SK-N-MC (cell line): ENCODE results near the gene ACYP1.

Experiments used
- DNase-seq: peaks from one replicate; pipeline ENCODE4 v3.0.0-alpha.2; 2011; ENCODE audit warnings: low read depth, low spot score
- H3K27ac ChIP-seq: fragments of 200-600 bp; sonication (generic); 2 replicates; pipeline ENCODE4 v1.5.1; 2016; ENCODE audit warnings: mixed run types
- H3K36me3 ChIP-seq: fragments of 200-600 bp; sonication (generic); 2 replicates; pipeline ENCODE4 v1.6.1; 2017; ENCODE audit warnings: antibody characterized with exemption, low read length, mixed read lengths; ENCODE audit not compliant: insufficient read depth
- H3K4me3 ChIP-seq: fragments of 200-600 bp; sonication (generic); 2 replicates; pipeline ENCODE4 v1.5.1; 2016
- H3K9ac ChIP-seq: fragments of 200-600 bp; sonication (generic); 2 replicates; pipeline ENCODE4 v1.8.0; 2017; ENCODE audit warnings: mixed run types, mixed read lengths; ENCODE audit not compliant: insufficient read length
- H3K9me3 ChIP-seq: fragments of 200-600 bp; sonication (generic); 2 replicates; pipeline ENCODE4 v1.6.1; 2017; ENCODE audit warnings: low read depth, mild to moderate bottlenecking, antibody characterized with exemption, low read length, moderate library complexity, mixed read lengths
- EZH2 ChIP-seq: fragments of 200-600 bp; sonication (generic); IDR thresholded peaks from one replicate; pipeline ENCODE4 v1.6.1; 2017; ENCODE audit warnings: antibody characterized with exemption
- FOXP2 ChIP-seq: optimal IDR thresholded peaks from 2 replicates; pipeline ENCODE3; 2011; ENCODE audit warnings: mild to moderate bottlenecking, moderate library complexity; ENCODE audit not compliant: insufficient read depth; ENCODE audit errors: extremely low read length, control extremely low read depth
- POLR2AphosphoS5 ChIP-seq: IDR thresholded peaks from 2 replicates; pipeline ENCODE4 v1.6.1; 2012; ENCODE audit warnings: mild to moderate bottlenecking, low read depth, low read length, borderline replicate concordance

ACYP1 gene

DNA sequence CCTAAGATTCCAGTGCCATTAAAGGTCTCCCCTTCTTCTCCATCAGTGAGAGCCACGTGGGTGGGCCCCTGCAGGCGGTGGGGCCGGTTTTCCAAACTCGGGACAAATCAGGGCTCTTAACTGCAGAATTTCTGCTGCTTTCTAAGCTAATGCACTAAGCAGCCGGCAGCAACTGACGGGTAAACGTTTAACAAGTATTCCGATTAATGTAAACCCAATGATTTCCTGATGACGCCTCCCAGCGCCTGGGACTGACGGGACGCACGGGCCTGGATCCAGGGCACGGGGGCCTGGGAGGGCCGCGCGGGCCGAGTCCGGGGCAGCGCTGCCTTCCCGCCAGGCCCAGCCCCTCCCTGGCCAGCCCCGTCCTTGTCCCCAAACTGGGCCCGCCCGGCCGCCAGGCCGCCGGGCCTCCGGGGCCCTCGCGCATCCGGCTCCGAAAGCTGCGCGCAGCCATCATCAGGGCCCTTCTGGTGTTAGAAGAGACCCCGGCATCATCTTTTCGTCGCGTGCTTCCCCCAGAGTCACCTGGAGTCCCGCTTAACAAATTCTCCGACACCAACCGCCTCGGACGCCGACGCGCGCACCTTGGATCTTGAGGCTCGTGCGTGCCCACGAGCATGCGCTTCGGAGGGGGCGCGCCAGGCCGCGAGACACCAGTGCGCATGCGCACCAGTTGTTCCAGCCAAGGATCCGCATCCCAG, 12.8 kb downstream of the ACYP1 start, which contains the start of gene MLH3:
Gene MLH3 (minus strand): TSS at position 616 of the 704 bp plus-strand sequence. CDS start 1,812 bp downstream, outside the sequence.
- Histone ChIP-seq H3K27ac (peak within 1 kb of the TSS; percentile 12; the same call in 1 of the 2 replicates), H3K4me3 (no peak within 1 kb of the TSS), H3K36me3 (peaks cover 20% of the 10 kb centered on the region), H3K9ac (no peak within 1 kb of the TSS), H3K9me3 (no peaks in the 10 kb centered on the region)
- no peak for DNase-seq
- TF ChIP-seq FOXP2 (no peak), EZH2 (no peak), POLR2AphosphoS5 (no peak)

DNA sequence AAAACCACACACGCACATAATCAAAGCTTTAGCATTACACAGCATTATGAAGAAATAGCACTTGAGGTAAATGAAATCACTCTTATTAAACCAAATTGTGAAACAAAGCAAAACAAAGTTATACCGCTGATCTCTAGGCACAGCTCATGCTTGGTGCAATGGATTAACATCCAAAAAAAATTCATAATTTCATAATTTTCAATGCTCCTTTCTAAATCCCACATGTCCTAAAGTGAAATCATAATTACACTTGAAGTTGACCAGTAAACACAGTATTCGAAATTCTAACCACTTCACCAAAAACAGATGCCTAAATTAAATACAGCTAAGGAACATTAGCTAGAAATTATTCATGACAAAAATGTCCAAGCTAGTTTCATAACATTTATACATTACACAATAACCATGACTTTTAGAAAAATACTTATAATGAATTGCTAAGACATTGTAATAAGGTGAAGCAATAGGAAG, 14.1 kb downstream of the ACYP1 start:
- DNase-seq, result no peak
- TF ChIP-seq FOXP2 (no peak), EZH2 (no peak), POLR2AphosphoS5 (no peak)
- no peak overlapping the region for H3K9ac ChIP-seq
- peaks cover 13% of the 10 kb centered on the region; the same call in 1 of the 2 replicates for H3K36me3 ChIP-seq
- H3K27ac ChIP-seq, result peak overlapping the region; percentile 12; the same call in 1 of the 2 replicates
- no peak overlapping the region for H3K4me3 ChIP-seq
- H3K9me3 ChIP-seq, result no peaks in the 10 kb centered on the region

DNA sequence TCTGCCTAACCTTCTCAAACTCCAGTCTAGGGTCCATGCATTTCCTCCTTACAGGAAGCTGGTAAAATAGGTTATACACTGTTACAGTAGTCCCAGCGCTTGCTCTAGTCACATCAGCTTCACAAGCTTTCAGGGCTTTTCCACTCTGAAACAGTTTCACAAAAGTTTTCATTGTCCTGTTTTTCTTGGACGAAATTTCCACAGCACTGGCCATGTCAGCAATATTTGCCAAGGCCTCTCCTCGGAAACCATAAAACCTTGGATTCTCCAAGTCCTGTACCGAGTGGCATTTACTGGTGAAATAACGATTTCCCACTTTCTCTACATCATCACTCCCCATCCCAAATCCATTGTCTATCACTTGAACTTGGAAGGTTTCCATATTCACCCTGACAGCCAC, 14.7 kb downstream of the ACYP1 start:
- no peak overlapping the region for H3K27ac ChIP-seq
- H3K9ac ChIP-seq, result no peak overlapping the region
- no peak overlapping the region for H3K4me3 ChIP-seq

DNA sequence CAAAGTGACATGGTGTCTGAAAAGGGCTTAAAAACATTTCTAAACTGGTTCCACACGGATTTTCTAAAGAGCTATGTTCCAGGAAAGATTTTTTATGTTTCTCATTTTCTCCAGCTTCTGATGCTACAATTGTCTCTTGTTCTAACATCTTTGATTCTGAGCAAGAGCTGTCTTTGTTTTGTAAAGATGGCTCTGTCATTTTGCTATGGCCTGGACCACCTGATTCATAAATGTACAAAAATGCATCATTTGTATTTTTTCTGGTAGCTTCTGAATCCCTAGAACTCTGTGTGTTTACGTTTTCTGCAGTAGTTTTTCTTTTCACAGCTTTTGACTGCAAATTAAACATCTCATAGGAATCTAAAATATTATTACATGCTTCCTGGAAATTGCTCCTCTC, 15.7 kb downstream of the ACYP1 start:
- no peaks in the 10 kb centered on the region for H3K9me3 ChIP-seq
- H3K27ac ChIP-seq, result no peak overlapping the region
- peaks cover 7% of the 10 kb centered on the region; the same call in 1 of the 2 replicates for H3K36me3 ChIP-seq
- no peak for DNase-seq
- TF ChIP-seq EZH2, result no peak
- no peak for TF ChIP-seq FOXP2
- TF ChIP-seq POLR2AphosphoS5, result no peak
- H3K9ac ChIP-seq, result no peak overlapping the region
- no peak overlapping the region for H3K4me3 ChIP-seq

More for the DNA sequence above, 14.7 kb downstream of the ACYP1 start:
- no peak for DNase-seq
- peaks cover 13% of the 10 kb centered on the region; the same call in 1 of the 2 replicates for H3K36me3 ChIP-seq
- no peaks in the 10 kb centered on the region for H3K9me3 ChIP-seq
- TF ChIP-seq POLR2AphosphoS5, result no peak
- no peak for TF ChIP-seq EZH2
- TF ChIP-seq FOXP2, result no peak

DNA sequence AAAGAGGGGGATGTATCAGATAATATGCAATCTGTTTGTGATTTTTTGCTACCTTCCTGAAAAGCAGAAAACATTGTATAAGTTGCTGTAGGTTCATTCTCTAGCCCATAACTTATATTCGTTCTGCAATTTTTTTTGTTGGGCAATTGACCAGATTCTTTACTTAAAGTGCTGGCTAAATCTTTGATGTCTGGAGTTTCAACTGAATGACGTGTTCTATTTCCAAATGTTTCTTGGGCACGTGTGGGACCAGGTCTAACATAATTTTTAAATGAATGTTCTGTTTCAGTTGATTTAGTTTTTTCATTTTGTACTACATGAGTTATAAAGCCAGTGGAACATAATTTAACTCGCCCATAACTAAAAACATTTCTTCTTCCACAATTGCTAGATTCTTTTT, 16.3 kb downstream of the ACYP1 start:
- peaks cover 2% of the 10 kb centered on the region; the same call in 1 of the 2 replicates for H3K36me3 ChIP-seq
- TF ChIP-seq FOXP2 (no peak), POLR2AphosphoS5 (no peak), EZH2 (no peak)
- DNase-seq, result no peak
- H3K9ac ChIP-seq, result no peak overlapping the region
- H3K27ac ChIP-seq, result no peak overlapping the region
- H3K9me3 ChIP-seq, result no peaks in the 10 kb centered on the region
- H3K4me3 ChIP-seq, result no peak overlapping the region

DNA sequence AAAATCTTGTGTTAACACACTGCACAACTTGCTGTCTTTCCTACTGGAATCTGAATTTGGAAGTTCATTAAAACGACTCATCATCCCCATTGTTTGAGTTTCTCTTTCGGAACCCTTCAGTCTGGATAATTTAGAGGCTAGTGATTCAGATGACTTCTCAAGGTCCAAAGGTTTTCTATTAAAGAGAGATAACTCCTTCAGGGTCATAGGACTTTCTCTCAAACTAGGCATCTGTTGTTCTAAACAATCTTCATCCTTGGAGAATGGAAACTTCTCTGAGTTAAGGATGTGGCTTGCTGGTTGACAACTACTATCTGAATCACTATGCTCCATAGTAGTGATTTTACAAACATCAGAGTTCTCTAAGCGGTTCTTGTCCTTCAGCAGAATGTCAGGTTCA, 16.9 kb downstream of the ACYP1 start:
- H3K9me3 ChIP-seq, result no peaks in the 10 kb centered on the region
- no peak overlapping the region for H3K27ac ChIP-seq
- H3K4me3 ChIP-seq, result no peak overlapping the region
- H3K36me3 ChIP-seq, result no peaks in the 10 kb centered on the region
- no peak for DNase-seq
- no peak for TF ChIP-seq FOXP2
- TF ChIP-seq EZH2, result no peak
- TF ChIP-seq POLR2AphosphoS5, result no peak
- no peak overlapping the region for H3K9ac ChIP-seq

DNA sequence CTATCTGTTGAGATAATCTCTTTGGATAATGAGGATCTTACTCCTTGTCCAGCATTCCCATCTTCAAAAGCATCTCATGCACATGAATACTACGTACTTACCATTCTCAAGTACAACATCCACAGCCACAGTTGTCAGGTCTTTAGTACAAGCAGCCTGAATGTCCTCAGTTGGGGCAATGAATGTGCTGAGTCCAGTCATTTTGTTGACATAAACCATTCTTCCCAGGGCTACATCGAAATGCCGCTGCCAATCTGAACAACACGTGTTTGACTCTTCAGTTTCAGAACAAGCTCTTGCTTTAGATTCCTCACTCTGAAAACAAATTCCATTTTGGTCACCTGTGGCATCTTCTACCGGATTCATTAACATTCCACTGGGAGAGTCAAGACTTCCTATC, 17.5 kb downstream of the ACYP1 start:
- TF ChIP-seq EZH2 (no peak), FOXP2 (no peak), POLR2AphosphoS5 (no peak)
- Histone ChIP-seq H3K4me3 (no peak overlapping the region), H3K36me3 (no peaks in the 10 kb centered on the region), H3K27ac (no peak overlapping the region), H3K9ac (no peak overlapping the region), H3K9me3 (no peaks in the 10 kb centered on the region)
- no peak for DNase-seq

DNA sequence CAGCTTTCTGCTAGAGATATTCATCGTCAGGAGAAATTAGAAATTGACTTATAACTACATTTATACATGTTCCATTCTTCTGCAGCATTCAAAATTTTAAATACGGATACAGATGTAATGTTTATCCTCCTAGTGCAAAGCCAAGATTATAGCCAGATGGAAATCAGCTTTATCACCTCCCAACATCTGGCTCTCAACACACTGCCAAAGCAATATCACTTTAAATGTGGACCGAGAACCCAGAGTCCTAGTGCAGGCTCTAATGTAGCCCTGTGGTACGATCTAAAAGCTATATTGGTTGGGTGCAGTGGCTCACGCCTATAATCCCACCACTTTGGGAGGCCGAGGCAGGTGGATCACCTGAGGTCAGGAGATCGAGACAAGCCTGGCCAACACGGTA, 19.1 kb downstream of the ACYP1 start:
- TF ChIP-seq FOXP2 (no peak), EZH2 (no peak), POLR2AphosphoS5 (no peak)
- no peaks in the 10 kb centered on the region for H3K36me3 ChIP-seq
- H3K27ac ChIP-seq, result no peak overlapping the region
- no peak for DNase-seq
- H3K9me3 ChIP-seq, result no peaks in the 10 kb centered on the region
- no peak overlapping the region for H3K4me3 ChIP-seq
- no peak overlapping the region for H3K9ac ChIP-seq

DNA sequence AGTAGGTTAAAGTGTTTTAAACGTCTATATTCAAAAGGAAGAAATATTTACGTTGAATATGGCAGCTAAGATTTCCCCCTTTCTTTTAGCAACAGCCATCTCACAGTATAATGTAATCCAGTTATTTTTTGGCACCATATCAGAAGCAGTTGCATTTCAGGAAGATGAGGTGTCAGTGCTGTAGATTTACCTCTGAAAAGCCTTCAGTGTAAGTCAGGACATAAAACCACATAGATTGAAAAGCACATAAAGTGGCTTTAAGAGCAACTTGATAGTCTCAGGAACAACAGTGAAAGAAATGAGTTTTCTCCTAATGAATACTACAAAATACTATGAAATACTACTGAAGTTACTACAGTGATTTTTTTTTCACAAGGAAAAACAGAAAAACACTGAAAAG, 19.5 kb downstream of the ACYP1 start:
- Histone ChIP-seq H3K27ac (no peak overlapping the region), H3K9me3 (no peaks in the 10 kb centered on the region), H3K36me3 (no peaks in the 10 kb centered on the region), H3K4me3 (no peak overlapping the region; the same call in 1 of the 2 replicates), H3K9ac (no peak overlapping the region)
- TF ChIP-seq FOXP2 (no peak), EZH2 (no peak), POLR2AphosphoS5 (no peak)
- no peak for DNase-seq
